Body of pancreas (tissue), 4 donors: ENCODE results near the gene FTSJ1. TPM values are rescaled to one million over a fixed set of nuclear protein-coding genes. Genes with fewer than 3 reads are reported as not detected.

Experiments
- ATAC-seq: fragments of 150-250 bp; one replicate; pipeline ENCODE4 v1.9.1; 2016
- DNase-seq, 4 donors: peaks; one replicate each; pipeline ENCODE4 v3.0.0-alpha.2; 2019
- H3K27ac ChIP-seq, 4 donors: fragments of 200-600 bp; sonication (generic); 1 replicate in 3 of 4; 2 replicates in 1 of 4; pipeline versions ENCODE4 v1.5.1 to v1.6.1; 2016 to 2019; ENCODE audit warnings: mild to moderate bottlenecking in 1 of 4, mixed read lengths in 1 of 4, moderate library complexity in 1 of 4
- H3K27me3 ChIP-seq, 2 donors: fragments of 200-600 bp; sonication (generic); one replicate each; pipeline ENCODE4 v1.6.0; 2016; ENCODE audit warnings: mild to moderate bottlenecking in 1 of 2
- H3K36me3 ChIP-seq, 2 donors: fragments of 200-600 bp; sonication (generic); replicated peaks in 1 of 2; 2 replicates each; pipeline ENCODE4 v1.5.1; 2016; ENCODE audit warnings: low read depth in 2 of 2; ENCODE audit not compliant: insufficient read depth in 1 of 2
- H3K4me1 ChIP-seq: fragments of 200-600 bp; sonication (generic); one replicate; pipeline ENCODE4 v1.6.0; 2016
- H3K4me3 ChIP-seq, 2 donors: fragments of 200-600 bp; sonication (generic); 1 replicate in 1 of 2; 2 replicates in 1 of 2; pipeline ENCODE4 v1.5.1; 2016 to 2019
- H3K9me3 ChIP-seq, 3 donors: fragments of 200-600 bp; sonication (generic); 1 replicate in 2 of 3; 2 replicates in 1 of 3; pipeline ENCODE4 v1.5.1; 2016
- CTCF ChIP-seq, 7 experiments: fragments of 450-650 bp in 4 of 7; fragments of 200-600 bp in 3 of 7; sonication (generic) in 3 of 7; IDR thresholded peaks; one replicate each; pipeline ENCODE4 v1.5.1; 2016 to 2019; ENCODE audit warnings: antibody characterized with exemption in 7 of 7
- POLR2A ChIP-seq, 3 donors: fragments of 450-650 bp; IDR thresholded peaks; one replicate each; pipeline ENCODE4 v1.6.1; 2016; ENCODE audit warnings: antibody characterized with exemption in 3 of 3, mild to moderate bottlenecking in 2 of 3
- WGBS, 2 donors: methylation state at CpG; one replicate each; pipeline ENCODE4 v1.1.5; 2017; 5-methylcytosine and 5-hydroxymethylcytosine counted together
- intact Hi-C: fragments of 100-400 bp; cut with DNase I; formaldehyde crosslinking; loops from one replicate; pipeline ENCODE4 v1.15.1; 2023
- total RNA-seq, 2 donors: library from RNA; depleted of rRNA; stranded (reverse); fragments of >200 nt; gene quantifications; one replicate each; pipeline ENCODE4 v1.1.0, GENCODE V29; 2016

The FTSJ1 gene
- total RNA-seq, 2 donors from 2014 or later: 37.1 to 56.4 TPM

GRCh38 chrX:48480142-48480541 lies 4.1 kb downstream of the FTSJ1 start:
- WGBS, 2 donors: 90 to 97% methylated on average over 3 of the region's 3 CpGs
- Histone ChIP-seq H3K4me3 (no peak overlapping the region), H3K9me3 (no peaks in the 10 kb centered on the region), H3K27me3 (no peaks in the 10 kb centered on the region), H3K27ac (no peak overlapping the region), H3K36me3 (no peaks in the 10 kb centered on the region), H3K4me1 (no peaks in the 10 kb centered on the region)
- ATAC-seq (no peak), DNase-seq (no peak)
- intact Hi-C loops: no loop called here
- TF ChIP-seq CTCF (IDR thresholded peaks at IDR 0.05) (no peak), POLR2A (IDR thresholded peaks at IDR 0.05) (no peak)

DNA sequence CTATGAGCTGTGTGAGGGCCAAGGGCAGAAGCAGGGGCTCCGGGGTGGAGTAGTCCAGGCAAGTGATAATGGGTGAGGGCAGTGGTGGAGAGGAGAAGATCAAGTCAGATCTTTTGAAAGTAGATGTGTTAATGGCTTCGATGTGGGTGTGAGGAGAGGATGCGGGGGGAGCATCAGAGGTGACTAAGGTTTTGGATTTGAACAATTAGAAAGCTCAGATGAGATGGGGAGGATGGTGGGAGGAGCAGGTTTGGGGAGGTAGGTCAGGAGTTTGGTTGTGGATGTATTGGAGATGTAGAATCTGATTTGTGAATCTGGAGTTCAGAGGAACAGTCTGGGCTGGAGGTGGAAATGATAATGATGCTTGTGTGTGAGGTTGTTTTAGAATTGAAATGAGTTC lies 4.6 kb downstream of the FTSJ1 start:
- Histone ChIP-seq H3K4me1 (no peaks in the 10 kb centered on the region), H3K36me3 (no peaks in the 10 kb centered on the region), H3K27ac (no peak overlapping the region), H3K9me3 (no peaks in the 10 kb centered on the region), H3K27me3 (no peaks in the 10 kb centered on the region), H3K4me3 (no peak overlapping the region)
- no peak for ATAC-seq
- intact Hi-C loops: no loop called here
- DNase-seq: no peak
- TF ChIP-seq CTCF (IDR thresholded peaks at IDR 0.05): no peak
- TF ChIP-seq POLR2A (IDR thresholded peaks at IDR 0.05): no peak
- 82 to 93% methylated on average over 3 of the region's 3 CpGs for WGBS, 2 donors

- intact Hi-C loops: no loop called here
- WGBS, 2 donors: 87 to 90% methylated on average over 2 to 5 of the region's 7 CpGs
Measured at GRCh38 chrX:48482526-48482925, 6.5 kb downstream of the FTSJ1 start.

DNA sequence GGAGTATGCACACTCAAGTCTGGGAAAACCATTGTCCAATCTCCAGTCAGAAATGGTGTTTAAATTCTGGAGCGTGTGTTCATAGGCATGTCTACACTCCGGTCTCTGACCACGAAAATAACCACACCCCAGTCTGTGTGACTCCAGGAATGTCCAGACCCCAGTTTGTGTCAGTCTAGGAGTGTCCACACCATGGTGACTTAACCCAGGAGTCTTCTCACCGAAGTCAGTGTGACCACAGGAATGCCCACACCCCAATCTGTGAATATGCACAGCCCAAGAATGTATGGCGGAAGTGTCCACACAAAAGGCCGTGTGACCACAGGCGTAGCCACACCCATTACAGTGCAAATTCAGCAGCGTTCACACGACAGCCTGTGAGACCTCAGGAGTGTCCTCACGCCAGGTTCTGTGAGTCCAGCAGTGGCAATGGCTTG lies 11.4 kb downstream of the FTSJ1 start:
- Histone ChIP-seq H3K4me3 (no peak overlapping the region), H3K27ac (no peak overlapping the region), H3K27me3 (no peaks in the 10 kb centered on the region), H3K36me3 (no peaks in the 10 kb centered on the region), H3K4me1 (no peaks in the 10 kb centered on the region), H3K9me3 (no peaks in the 10 kb centered on the region)
- DNase-seq: no peak
- ATAC-seq: no peak
- 87% methylated on average over 10 of the region's 10 CpGs; no CpG with 5 or more reads in 1 of the 2 donors for WGBS, 2 donors
- TF ChIP-seq POLR2A (IDR thresholded peaks at IDR 0.05): no peak
- TF ChIP-seq CTCF (IDR thresholded peaks at IDR 0.05): no peak
- intact Hi-C loops: no loop called here

More at GRCh38 chrX:48482526-48482925, 6.5 kb downstream of the FTSJ1 start:
- no peaks in the 10 kb centered on the region for H3K36me3 ChIP-seq
- no peak overlapping the region for H3K4me3 ChIP-seq
- DNase-seq (no peak), ATAC-seq (no peak)
- no peaks in the 10 kb centered on the region for H3K9me3 ChIP-seq
- no peaks in the 10 kb centered on the region for H3K27me3 ChIP-seq
- TF ChIP-seq CTCF (IDR thresholded peaks at IDR 0.05): no peak
- no peak for TF ChIP-seq POLR2A (IDR thresholded peaks at IDR 0.05)
- no peak overlapping the region for H3K27ac ChIP-seq
- H3K4me1 ChIP-seq: no peaks in the 10 kb centered on the region

DNA sequence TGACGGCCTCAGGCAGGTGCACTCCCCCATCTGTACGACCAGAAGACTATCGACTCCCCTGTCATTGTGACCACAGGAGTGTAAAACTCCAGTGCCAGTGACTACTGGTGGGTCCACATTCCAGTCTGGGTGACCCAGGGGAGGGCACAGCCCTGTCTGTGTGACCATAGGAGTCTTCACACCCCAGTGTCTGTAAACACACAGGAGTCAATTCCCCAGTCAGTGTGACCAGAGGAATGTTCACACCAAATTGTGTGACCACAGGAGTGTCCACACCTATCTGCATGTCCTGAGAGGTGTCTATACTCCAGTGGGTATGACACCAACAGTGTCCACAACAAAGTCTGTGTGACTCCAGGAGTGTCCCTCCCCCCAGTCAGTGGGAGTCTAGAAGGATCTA lies 12.0 kb downstream of the FTSJ1 start:
- Histone ChIP-seq H3K4me3 (no peak overlapping the region), H3K9me3 (no peaks in the 10 kb centered on the region), H3K36me3 (no peaks in the 10 kb centered on the region), H3K27me3 (no peaks in the 10 kb centered on the region), H3K4me1 (no peaks in the 10 kb centered on the region), H3K27ac (no peak overlapping the region)
- DNase-seq (no peak), ATAC-seq (no peak)
- intact Hi-C loops: no loop called here
- WGBS, 2 donors: 81 to 82% methylated on average over 3 of the region's 3 CpGs
- TF ChIP-seq CTCF (IDR thresholded peaks at IDR 0.05): no peak
- no peak for TF ChIP-seq POLR2A (IDR thresholded peaks at IDR 0.05)
